GM21526 (cell line): ENCODE data around the gene FRY.

Source experiments
- ATAC-seq: cut with Tn5 transposase; IDR thresholded peaks from one replicate; pipeline ENCODE4 v1.9.1; 2021; ENCODE audit warnings: moderate library complexity; ENCODE audit not compliant: unreplicated experiment, low FRiP score

FRY gene

DNA sequence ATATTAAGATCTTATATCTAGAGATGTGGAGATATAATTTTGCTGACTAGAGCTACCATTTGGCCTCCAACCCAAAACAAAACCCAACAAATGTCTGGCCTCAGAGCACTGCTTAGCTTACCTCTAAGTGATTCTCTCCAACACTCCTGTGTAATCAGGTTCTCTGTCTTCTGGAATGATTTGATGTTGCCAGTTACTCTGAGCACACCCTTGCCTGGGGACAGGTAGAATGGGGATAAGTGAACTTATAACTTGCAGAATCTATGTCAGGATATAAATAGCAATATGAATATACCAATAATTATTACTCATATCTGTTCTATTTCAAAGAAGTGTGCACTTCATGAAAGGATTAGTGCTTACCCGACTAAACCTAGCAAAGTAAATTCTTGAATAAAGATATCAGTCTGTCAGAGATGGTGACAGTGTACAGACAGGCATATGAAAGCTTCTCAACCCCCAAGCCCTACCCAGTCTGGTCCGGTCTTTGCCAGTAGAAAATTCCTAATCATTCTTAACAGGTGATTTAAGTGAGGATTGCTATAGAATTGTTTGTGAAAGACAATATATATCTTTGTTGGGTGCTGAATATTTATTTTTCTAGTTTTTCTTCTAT, 250.6 kb downstream of the FRY start:
- ATAC-seq, result no peak

DNA sequence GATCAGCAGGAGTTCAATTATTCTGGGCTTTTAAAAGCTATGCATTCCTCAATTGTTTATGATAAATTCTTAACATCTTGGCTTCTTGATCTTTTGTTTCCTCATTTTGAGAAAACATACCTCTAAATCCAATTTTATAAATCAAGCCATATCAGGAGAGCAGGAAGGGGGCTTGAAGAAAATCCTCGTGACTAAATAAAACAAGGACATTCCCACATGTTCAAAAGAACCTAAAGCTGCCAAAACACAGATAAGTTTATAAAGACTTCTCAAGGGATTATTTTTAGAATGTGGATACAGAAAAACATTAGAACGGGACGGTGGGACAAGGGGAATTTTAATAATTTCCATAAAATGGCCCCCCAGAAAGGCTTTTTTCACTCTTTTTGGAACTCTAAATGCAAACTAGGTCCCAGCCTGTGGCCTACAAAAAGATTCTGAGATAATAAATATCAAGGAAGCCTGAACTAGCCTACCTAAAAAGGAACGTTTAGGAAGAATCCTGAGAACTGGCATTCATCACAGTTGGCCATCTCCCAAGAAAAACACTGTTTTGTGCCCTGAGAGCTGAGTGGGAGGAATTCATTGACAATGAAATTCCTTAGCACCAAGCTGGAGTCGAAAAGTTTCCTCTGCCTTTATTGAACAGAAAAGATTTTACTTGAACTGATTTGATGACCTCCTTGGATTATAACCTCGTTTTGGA, 253.5 kb downstream of the FRY start:
- no peak for ATAC-seq

DNA sequence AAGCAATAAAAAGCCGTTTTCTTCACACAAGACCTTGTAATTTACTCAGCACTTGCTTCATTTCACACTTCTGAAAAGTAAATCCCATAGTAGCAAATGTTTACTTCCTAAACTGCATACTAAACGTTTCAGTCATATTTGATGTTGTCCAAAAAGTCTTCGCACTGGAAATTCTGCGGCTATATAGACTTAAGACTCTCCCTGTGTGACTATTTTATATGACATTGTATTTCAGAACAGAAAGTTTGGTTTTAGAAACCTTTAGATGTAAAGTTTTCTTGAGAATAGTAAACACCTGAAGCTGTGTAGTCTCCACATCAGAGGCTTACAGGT, 254.0 kb downstream of the FRY start:
- ATAC-seq, result no peak

DNA sequence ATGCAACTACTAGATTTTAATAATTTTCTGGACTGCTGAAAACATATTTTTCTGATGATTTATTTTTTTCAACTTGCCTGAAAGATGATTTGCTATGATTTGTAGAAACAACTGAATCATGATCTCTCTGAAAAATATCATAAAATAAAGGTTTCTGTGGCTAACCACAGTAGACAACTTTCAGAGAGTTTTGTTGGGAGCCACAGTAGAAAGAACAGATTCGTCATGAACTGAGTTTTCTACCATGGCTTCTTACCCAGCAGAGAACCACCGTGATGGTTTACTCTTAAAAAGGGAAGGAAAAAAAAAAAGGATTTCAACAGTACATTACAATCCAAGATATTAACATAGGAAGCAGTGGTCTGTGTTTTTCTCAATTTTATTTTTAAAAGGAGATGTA, 265.6 kb downstream of the FRY start:
- ATAC-seq, result no peak

DNA sequence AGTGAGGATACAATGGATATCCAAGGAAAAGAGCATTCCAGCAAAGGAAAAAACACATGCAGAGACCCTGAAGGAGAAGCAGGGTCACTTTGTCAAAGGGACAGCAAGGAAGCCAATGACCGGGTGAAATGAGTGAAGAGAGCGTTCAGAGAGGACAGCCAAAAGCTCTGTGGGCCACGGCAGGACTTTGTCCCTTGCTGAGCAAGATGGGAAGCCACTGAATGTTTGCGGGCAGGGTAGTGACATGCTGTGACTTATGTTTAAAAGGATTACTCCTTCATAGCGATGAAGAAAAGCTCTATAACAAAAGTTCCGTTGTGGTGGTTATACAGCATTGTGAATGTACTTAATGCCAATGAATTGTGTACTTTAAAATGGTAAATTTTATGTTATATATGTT, 267.1 kb downstream of the FRY start:
- no peak for ATAC-seq

DNA sequence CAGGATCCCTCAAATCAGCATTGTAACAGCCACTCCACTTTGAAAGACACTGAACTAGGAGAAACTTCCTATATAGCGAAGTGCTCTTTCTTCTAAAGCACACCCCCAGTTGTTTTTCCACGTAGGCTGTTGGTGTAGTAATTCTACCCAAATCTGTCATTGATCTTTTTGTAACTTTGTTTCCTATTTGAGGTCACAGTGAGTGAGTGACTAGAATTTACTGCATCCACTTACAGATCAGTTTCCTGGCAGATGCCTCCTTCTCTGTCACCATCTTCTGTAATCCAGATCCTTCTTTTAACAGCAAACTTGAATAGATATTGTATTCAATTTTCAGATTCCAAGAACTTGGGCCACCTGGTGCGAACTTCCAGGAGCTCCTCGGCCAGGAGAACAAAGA, 268.3 kb downstream of the FRY start:
- no peak for ATAC-seq

DNA sequence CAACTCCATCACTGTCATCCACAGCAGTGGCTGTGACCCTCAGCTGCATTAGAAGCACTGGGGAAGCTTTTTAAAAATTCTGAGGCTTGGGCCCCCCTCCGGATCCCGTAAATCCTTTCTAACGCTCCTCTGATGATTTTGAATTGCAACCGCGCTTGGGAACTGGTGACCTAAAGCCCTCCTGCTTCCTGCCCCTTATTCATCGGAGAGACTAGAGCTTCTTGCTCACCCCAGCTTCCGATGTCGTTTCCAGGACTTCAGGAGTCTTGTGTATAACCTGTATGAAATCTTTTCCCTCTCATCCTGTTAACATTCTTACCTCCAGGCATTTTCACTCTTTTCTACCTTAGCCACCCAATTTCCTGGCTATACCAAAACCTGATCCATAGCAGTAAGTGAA, 268.8 kb downstream of the FRY start:
- no peak for ATAC-seq

DNA sequence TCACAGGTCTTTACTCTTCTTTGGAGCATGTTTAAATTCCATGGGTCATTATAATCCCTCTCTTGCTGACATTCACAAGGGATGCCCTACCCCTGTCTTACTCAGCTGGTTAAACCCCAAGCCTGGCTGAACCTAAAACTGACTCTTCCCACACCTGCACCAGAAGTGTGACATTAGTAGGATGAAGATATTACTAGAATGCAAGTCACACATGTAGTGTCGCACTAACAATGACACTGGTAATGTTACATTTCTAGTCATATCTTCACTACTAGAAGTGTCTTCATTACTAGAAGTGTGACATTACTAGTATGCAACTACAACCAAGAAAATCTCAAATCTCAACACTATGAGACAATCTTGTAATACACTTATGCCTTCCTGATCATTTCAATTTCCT, 269.3 kb downstream of the FRY start:
- no peak for ATAC-seq

DNA sequence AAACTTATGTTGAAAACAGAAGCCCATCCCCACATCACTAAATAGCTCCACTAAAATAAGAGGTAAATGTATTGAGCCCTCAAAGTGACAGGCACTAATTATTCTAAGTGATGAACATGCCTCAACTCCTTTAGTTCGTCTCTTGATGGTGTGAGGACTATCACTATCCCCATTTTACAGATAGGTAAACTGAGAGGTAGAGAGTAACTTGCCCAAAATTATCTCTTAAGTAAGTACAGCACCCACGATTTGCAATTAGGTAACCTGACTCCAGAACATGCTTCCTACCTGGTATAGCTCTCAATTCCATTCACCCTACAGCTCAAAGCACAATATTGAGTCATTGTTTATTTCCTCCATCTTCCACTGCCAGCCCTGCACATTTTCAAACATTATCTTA, 270.9 kb downstream of the FRY start:
- ATAC-seq, result no peak

DNA sequence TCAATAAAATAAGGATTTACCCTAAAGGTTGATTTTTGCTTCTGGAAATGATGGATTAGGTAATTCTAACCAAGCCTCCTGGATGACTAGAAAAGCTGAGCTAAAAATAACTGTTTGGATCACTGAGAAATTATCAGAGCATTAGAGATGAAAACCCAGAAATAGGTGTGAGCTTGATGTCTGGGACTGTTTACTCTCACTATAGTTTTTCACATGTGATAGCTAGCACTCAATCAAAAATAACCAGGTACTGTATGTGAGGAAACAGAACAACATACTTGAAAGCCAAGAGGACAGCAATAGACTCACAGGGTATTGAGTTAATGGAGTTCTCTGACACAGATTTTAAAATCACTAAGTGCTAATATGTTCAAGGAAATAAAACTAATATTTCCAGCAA, 274.1 kb downstream of the FRY start:
- no peak for ATAC-seq

DNA sequence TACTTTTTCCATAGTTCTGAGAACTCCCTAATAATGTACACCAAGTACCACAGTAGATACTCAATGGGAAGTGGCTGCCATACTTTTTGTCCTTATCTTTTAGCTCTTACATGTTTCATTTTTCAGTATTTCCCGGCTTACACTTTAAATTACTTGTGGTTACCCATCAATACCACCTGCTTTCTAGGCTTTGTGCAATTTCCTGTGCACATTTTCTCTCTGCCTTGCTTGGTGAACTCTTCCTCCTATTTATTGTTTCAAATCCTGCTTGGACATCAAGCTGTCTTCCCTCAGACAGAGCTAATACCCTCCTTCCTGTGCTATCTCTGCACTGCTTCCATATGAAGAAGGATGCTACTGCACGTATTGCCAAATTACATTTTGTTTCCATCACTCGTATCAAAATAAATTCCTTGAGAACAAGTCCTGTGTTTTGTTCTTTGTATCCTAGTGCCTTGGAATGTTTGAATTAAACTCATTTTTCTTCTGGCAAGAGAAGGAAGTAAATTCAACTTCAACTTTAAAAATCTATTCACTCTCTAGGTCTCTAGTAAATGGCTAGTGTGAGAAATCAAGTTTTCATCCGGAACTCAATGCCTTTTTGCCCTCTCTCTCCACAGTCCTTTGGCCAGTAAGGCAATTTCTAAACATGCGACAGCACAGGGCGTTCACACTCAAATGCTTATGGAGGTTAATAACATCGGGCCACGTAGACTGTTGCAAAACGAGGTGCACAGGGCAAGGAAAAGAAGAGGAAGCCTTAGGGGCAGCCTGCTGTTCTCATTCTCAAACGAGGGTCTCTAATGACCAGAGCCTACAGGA, 277.9 kb downstream of the FRY start:
- no peak for ATAC-seq

DNA sequence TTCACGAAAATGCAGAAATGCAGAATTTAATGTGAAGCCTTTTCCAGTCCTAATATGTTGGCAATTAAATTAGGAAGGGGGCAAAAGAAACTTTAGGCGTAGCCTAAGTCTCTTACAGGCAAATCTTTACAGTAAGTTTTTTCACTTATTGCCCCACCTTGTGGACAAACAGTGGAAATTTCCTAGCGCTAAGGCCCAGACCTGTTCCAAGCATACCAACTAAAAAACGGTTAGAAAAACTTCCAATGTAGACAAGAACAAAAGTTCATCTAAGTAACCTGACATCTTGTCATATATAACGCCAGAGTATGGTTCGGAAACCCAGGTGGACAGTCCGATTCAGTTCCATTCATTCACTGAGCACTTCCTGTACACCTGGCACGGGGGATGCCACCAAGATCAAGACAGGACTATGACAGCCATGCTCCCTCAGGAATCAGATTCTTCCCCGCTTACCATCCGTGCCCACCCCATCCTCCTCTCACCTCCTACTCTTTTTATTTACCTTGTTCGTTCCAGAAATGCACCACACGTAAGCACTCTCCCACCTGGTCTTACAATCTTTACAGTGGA, 278.6 kb downstream of the FRY start:
- peak; percentile 62 for ATAC-seq

DNA sequence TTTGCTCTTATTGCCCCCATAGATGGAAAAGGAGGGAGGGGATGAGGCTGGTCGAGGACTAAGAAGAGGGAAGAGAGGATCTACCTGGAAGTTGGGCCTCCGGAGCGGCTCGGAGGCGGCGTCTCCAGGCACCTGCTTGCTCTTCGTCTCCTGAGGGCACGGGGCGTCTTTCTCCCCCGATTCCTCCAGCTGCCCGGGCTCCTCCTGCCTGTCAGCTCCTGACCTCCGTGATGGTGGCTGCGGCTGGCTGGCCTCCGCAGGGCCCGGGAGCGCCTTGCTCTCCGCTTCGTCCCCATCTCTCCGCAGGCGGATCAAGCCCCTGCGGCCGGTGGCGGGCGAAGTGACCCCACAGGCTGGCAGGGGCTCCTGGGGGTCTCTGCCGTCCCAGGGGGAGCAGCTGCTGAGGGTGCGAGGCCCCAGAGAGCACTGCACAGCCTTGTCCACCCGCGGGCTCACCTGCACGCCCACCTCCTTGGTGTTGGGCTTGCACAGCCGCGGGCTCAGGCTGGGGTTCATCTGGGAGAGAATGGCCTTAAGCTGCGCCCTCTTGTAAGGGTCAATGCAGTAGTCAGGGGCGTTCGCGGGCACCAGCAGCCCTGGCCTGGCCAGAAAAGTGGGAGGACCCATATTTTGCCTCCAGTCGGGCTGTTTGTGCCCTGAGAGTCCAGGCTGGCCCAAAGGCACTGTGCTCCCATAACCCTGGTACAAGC, 279.8 kb downstream of the FRY start:
- no peak for ATAC-seq

DNA sequence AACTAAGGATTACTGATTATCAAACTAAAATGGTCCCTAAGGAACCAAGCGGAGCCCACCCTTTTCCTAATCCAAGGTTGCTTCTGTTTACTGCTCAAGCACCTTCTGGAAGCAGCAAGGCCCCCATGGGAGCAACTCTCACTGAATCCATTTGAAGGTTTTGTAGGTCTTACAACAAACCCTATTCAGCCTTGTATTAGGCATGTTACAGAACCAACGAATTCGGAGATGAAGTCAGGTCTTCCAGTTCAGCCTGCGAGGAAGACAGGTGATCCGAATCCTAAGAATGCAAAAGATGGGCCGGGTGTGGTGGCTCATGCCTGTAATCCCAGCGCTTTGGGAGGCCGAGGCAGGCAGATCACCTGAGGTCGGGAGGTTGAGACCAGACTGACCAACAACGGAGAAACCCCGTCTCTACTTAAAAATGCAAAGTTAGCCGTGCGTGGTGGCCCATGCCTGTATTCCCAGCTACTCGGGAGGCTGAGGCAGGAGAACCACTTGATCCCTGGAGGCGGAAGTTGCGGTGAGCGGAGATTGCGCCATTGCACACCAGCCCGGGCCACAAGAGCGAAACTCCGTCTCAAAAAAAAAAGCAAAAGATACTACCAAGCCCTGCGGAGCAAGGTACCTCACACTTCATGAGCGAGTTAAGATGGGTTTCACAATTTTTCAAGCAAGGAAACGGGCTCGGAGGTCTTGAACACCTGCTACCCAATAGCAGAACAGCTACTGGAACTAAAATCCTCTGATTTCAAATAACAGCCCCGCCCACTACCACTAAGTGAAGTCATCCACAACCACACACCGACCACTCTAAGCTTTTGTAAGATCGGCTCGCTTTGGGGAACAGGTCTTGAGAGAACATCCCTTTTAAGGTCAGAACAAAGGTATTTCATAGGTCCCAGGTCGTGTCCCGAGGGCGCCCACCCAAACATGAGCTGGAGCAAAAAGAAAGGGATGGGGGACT, 283.0 kb downstream of the FRY start:
- no peak for ATAC-seq

DNA sequence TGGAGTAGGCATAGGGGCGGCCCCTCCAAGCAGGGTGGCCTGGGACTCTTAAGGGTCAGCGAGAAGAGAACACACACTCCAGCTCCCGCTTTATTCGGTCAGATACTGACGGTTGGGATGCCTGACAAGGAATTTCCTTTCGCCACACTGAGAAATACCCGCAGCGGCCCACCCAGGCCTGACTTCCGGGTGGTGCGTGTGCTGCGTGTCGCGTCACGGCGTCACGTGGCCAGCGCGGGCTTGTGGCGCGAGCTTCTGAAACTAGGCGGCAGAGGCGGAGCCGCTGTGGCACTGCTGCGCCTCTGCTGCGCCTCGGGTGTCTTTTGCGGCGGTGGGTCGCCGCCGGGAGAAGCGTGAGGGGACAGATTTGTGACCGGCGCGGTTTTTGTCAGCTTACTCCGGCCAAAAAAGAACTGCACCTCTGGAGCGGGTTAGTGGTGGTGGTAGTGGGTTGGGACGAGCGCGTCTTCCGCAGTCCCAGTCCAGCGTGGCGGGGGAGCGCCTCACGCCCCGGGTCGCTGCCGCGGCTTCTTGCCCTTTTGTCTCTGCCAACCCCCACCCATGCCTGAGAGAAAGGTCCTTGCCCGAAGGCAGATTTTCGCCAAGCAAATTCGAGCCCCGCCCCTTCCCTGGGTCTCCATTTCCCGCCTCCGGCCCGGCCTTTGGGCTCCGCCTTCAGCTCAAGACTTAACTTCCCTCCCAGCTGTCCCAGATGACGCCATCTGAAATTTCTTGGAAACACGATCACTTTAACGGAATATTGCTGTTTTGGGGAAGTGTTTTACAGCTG, 283.9 kb downstream of the FRY start, which contains the start of the genes BRCA2 and ZAR1L:
Gene BRCA2 (plus strand): TSS at position 271 of the 790 bp plus-strand sequence. CDS start 953 bp downstream, outside the sequence.
Gene ZAR1L (minus strand): TSS at position 126 of the 790 bp plus-strand sequence. CDS start 3,438 bp downstream, outside the sequence.
- peak; percentile 93 for ATAC-seq

DNA sequence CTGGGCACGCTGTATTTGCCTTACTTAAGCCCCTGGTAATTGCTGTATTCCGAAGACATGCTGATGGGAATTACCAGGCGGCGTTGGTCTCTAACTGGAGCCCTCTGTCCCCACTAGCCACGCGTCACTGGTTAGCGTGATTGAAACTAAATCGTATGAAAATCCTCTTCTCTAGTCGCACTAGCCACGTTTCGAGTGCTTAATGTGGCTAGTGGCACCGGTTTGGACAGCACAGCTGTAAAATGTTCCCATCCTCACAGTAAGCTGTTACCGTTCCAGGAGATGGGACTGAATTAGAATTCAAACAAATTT, 284.4 kb downstream of the FRY start:
- ATAC-seq, result peak; percentile 42

DNA sequence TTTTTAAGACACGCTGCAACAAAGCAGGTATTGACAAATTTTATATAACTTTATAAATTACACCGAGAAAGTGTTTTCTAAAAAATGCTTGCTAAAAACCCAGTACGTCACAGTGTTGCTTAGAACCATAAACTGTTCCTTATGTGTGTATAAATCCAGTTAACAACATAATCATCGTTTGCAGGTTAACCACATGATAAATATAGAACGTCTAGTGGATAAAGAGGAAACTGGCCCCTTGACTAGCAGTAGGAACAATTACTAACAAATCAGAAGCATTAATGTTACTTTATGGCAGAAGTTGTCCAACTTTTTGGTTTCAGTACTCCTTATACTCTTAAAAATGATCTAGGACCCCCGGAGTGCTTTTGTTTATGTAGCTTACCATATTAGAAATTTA, 284.9 kb downstream of the FRY start:
- ATAC-seq, result no peak

DNA sequence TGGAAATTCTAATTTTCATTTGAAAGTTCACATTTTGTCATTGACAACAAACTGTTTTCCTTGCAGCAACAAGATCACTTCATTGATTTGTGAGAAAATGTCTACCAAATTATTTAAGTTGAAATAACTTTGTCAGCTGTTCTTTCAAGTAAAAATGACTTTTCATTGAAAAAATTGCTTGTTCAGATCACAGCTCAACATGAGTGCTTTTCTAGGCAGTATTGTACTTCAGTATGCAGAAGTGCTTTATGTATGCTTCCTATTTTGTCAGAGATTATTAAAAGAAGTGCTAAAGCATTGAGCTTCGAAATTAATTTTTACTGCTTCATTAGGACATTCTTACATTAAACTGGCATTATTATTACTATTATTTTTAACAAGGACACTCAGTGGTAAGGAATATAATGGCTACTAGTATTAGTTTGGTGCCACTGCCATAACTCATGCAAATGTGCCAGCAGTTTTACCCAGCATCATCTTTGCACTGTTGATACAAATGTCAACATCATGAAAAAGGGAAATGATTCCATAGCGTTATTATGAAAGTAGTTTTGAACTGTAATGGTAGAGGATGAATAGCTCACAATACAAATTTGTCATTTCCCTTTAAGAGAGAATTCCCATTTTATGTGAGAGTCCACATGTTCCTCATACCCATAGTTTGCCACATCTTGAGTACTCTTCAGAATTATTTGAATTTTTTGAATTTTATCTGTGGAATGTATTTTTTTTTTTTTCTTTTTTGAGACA, 286.3 kb downstream of the FRY start:
- ATAC-seq, result no peak
